GM04504 (cell line): Measurements from ENCODE around the gene DNAH10.

ENCODE experiments used
- DNase-seq: peaks from one replicate; pipeline ENCODE4 v3.0.0-alpha.2; 2012; ENCODE audit warnings: low read depth

DNAH10 gene

DNA sequence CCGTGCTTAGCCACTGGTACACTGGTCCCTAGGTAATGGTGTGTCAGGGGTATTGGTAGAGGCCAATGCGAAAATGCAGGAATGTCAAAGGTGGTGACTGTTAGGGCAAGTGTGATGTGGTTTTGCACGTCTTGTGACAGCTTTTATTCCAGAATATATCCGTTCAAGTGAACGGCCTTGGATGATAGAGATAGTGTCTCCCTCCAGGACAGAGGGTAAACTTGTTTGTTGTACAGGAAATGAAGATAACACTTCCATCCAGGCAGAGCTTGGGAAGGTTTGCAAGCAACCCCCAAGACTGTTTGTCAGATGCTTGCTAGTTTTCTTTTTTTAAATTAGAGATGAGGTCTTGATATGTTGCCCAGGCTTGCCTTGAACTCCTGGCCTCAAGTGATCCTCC, 84.2 kb downstream of the DNAH10 start:
- DNase-seq, result no peak

DNA sequence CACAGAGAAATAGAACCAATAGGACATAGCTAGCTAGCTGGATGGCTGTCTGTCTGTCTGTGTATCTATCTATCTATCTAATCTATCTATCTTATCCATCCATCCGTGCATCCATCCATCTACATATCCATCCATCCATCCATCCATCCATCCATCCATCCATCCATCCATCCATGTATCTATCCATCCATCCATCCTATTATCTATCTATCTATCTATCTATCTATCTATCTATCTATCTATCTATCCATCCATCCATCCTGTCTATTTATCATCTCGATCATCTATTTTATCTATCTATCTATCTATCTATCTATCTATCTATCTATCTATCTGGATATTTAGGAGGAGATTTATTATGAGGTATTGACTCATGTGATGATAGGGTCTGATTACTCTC, 84.9 kb downstream of the DNAH10 start:
- DNase-seq, result no peak

GRCh38 chr12:123847876-123848275, 85.8 kb downstream of the DNAH10 start:
- DNase-seq, result no peak

GRCh38 chr12:123849517-123849916, 87.4 kb downstream of the DNAH10 start:
- DNase-seq, result no peak

DNA sequence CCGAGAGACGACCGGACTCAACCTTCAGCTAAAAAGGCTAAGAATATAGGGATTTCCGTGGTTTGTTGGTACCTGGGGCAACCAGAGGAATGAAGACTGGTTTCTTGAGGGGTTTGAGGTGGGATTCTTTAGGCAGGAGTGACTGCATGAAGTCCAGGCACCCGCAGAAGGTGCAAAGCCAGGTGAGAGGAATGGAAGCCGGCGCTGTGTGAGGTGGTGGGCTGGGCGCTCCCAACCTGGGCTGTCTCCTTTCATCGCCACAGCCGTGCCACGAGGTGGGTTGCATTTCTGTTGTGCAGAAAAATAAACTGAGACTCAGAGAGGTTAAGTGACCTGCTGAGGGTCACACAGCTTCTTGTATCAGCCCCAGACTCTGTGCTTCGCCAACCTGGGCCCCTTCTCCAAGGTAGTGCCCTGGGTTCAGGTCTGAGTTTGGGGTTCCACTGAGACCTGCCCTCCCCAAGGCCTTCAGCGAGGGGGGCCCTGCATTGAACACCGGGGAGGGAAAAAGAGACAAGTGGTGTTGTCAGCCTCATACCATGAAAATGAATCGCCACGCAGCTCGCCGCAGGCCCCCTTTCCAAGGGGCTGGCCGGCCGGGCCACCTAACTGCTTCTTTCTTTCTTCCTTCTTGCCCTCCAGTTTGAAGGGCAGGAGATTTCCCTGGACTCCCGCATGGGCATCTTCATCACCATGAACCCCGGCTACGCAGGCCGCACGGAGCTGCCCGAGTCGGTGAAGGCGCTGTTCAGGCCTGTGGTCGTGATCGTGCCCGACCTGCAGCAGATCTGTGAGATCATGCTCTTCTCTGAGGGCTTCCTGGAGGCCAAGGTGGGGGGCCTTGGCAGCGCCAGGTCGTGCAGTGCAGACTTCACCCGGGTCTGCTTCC, 88.4 kb downstream of the DNAH10 start:
- no peak for DNase-seq

DNA sequence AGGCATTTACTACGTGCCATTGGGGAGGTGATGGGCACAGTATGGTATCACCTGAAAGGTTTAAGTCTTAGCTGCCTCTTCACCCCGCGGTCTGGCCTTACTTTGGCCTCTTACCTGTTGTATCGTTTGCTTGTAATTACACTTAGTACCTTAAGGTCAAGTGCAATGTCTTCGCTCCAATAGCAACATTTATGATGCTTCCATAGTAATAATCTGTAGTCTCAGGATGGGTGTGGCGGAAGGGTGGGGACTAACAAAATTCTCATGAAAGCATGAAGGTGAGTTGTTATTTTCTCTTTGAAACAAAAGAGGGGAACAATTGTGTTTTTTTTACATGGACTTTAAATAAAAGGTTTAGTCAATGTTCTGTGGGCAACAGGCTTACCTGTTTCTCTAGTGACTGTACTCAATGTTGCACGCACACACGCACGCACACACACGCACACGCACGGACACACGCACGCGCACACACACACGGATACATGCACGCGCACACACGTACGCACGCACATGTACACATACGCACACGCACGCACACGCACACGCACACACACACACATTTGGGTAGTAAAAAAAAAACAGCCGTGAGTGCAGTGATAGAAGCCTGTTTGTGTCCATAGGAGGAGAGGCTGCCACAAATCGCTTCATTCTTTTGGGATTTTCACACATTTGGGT, 91.4 kb downstream of the DNAH10 start:
- no peak for DNase-seq

DNA sequence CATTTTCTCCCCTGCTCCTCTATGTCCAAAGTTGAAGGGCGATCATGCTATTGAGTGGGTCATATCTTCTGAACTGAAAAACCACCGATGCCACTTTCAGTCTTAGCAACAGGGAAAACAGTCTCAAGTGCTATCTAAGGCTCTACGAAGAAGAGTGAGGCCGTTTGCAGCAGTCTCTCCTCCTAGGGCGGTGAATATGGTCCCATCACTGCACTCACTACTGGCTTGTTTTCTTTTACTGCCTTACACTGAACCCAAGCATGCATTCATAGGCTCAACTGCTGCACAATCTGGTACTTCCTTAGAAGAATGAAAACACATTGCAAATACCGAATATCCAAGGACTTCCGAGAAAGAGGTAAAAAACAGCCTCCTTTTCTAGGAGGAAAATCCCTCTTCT, 92.1 kb downstream of the DNAH10 start:
- no peak for DNase-seq

DNA sequence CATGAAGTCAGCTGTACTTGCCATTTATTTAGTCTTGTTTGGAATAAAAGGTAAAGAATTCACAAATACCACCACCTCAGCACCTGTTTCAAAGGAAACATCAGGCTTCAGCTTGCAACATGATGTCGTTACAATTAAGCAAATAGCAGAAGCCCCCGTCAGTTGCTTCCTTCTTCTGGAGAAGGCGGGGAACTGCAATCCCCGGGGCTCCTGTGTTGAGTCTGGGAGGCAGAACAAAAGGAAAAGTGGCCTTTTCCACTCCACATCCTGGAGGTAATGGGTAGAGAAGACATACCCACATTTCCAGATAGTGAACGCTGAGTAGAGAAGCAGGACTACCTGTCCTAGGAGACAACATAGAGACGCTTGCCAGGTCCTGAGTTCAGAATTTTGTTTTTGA, 92.8 kb downstream of the DNAH10 start:
- DNase-seq, result no peak

GRCh38 chr12:123856681-123857080, 94.6 kb downstream of the DNAH10 start:
- DNase-seq, result no peak

DNA sequence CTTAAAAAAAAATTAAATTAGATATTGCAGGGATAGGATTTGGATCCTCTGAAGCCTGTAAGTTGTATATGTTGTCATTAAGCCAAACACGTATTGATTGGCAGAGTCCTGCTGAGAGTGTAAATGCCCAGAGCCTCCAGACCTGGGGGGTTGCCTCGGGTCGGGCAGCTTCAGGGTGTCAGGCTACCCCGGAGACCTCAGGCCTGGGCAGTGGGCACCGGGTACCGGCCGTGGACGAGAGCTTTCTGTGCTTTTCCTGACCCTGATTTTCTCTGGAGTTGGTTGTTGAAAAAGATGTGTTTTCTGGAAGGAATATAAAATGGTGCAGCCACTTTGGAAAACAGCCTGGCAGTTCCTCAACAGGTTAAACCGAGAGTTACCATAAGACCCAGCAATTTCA, 96.1 kb downstream of the DNAH10 start:
- no peak for DNase-seq

DNA sequence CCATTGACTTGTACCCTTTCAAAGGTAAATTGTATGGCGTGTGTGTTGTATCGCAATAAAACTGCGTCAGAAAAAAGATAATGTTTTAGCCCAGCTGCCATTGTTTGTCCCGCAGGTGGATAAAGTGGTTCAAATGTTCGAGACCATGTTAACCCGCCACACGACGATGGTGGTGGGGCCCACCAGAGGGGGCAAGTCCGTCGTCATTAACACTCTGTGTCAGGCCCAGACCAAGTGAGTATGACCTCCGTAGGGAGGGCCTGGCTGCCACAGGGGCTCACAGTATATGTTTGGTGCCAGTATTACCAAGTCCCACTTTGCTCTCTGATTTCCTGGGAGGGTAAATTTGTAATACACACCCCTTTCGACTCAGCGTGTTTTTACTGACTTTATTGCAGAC, 96.9 kb downstream of the DNAH10 start:
- DNase-seq, result no peak

DNA sequence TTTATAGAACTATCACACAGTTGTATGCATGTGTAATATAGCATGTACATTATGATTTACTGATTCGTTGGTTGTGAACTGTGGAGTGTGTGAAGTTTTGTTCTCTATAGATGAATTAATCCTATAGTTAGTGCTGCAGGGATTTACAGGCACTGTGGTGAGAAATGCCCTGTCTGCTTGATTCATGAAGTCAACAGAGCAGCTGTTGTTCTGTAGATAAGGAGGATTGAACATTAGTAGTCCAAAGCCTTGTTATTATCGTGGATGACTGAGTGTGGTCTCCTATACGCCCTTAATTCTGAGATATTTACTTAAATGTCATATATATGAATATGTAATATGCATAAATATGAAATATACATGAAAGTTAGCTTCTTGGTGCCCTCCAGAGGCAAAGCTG, 98.3 kb downstream of the DNAH10 start:
- no peak for DNase-seq

- DNase-seq, result no peak
Observed at GRCh38 chr12:123861392-123861791, 99.3 kb downstream of the DNAH10 start.

- no peak for DNase-seq
Observed at GRCh38 chr12:123867141-123867540, 105.0 kb downstream of the DNAH10 start.

DNA sequence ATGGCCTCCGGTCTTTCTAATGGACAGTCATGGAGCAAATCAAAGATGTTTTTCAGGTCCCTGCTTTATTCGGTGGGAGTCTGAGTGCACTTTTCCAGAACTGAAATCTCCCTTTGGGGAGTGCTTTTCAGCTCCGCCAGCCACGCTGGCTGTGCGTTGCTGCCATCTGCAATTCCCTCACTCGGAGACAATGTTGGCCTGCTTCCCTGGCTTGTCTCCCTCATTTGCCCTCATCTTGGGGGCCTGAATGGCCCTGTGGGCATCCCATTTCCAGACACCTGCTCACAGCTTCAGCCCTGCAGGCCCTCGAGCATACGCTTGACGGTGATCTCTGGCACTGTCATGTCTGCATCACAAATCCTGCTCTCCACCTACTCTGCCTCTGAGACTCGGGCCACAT, 106.7 kb downstream of the DNAH10 start:
- DNase-seq, result no peak

DNA sequence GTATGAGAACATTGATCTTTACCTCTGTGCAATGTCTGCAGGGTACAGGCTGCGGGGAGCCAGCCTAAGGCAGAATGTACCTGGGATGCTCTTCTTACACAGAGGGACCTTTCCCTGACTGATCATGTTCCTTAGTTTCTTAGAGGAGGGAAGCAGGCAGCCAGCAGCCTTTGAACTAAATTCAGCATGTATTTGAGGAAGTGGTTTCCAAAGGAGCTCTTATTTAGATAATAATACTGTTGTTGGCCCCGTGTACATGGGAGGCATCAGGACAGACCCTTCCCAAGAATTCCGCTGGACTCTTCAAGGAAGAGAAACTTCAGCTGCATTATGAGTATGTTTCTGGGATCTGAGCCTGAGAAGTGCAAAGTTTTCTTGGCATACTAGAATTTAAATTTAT, 111.7 kb downstream of the DNAH10 start:
- no peak for DNase-seq

DNA sequence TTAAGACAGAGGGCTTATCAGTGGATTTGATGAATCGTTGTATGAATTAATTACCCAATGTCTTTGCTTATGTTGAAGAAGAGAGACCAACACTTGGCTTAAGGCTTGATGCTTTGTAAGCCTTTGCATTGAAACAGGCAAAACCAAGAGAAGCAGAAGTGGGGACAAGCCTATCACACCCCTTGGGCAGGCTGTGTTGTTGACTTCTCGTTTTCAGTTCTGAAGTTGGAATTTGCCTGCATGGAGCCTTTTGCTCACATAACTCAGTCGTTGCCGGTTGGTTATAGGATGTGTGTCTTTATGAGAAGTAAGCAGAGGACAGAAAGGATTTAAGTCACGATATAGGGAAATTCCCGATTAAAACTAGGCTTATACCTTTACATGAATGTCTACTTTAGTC, 115.9 kb downstream of the DNAH10 start:
- DNase-seq, result no peak

- DNase-seq, result no peak
Observed at GRCh38 chr12:123879101-123879500, 117.0 kb downstream of the DNAH10 start.

- no peak for DNase-seq
Observed at GRCh38 chr12:123879691-123880090, 117.6 kb downstream of the DNAH10 start.

DNA sequence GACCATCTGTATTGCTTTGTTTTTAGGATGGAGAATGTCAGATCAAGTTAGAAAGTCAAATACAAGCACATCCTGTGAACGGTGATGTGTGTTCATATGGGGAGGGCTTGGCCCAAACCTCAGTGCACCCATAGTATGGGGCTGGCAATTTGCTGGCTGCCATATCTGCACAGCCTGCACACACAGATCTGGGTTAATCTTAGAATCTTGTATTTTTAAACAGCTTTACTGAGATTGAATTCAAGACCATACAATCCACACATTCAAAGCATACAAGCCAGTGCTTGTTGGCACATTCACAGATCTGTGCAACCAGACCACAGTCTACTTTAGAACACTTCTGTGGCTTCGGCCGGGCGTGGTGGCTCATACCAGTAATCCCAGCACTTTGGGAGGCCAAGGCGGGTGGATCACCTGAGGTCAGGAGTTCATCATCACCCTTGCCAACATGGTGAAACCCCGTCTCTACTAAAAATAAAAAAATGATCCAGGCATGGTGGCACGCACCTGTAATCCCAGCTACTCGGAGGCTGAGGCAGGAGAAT, 120.1 kb downstream of the DNAH10 start:
- no peak for DNase-seq

DNA sequence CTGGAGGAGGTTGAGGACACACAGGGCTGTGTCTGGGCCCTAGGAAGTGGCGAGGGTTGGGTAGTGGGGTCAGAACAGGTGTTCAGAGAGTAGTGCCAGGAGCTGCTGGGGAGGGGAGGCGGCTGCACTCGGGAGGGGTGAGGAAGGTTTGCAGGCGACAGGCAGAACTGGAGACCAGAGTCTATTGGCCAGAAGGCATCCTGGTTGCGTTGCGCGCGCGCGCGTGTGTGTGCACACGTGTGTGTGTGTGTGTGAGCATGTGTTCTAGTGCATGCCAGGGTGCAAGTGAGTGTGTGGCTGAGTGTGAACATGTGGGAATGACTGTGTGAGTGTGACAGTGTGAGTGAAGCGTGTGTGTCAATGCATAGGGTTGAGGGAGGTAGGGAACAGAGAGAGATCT, 124.2 kb downstream of the DNAH10 start:
- no peak for DNase-seq

DNA sequence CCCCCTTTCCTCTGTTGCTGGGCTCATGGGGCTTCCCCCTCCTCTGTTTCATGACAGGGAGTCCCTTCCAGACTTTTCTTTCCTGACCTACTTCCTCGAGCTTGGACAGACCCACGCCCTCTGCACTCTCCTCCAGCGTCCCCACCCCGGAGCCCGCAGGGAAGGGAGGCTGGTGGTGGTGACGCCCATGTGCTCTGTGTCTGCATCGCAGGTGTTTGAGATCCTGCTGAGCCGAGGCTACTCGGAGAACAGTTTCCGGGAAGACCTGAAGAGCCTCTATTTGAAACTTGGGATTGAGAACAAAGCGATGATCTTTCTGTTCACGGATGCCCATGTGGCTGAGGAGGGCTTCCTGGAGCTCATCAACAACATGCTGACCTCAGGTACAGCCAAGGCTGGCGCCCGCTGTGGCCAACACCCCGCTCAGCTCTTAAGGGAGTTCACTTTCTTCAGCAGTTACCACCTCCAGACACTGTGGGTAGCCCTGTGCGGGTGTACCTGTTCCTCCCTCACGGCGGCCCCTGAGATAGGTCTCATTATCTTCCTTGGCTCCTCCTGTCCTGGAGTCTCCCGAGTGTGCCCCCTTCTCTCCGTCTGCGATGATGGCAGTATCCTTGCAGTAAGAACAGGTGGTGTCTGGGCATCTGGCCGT, 125.0 kb downstream of the DNAH10 start:
- DNase-seq, result no peak

DNA sequence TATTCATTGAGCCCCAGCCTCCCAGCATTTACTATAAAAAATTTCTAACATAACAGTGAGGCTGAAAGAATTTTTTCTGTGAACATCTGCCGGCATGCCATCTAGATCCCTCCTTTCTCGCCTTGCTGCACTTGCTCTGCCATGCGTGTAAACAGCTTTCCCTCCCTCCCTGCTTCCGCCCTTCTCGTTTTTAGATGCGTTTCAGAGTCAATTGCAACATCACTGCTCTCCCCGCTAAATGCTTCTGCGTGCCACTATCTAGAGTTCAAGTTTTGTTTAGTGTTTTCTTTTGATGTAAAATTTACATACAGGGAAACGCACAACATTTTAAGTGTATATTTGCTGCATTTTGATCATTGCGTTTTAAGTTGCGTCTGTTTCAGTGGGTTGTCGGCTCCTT, 126.9 kb downstream of the DNAH10 start:
- no peak for DNase-seq
